ENCODE measurements around the gene ZWILCH.

The ZWILCH gene

DNA sequence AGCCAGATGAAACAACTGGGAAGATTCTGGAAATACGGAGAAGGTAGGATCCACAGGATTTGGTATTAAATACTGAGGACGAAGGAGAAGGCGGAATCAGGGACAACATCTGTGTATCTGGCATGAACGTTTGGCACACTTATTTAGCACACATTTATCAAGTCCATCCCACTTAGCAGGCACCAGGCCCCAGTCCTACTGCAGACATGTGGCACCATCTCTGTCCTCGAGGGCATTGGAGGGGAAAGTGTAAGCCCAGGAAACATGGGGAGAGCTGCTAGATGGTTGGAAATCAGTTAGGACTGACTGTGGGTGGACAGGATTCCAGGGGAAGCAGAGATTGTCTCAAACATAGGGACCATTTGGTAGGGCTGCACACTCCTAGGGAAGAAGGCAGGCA lies 89.7 kb downstream of the ZWILCH start:
- H3K4me1 ChIP-seq (ENCODE audit: insufficient read depth, low read length), result no peaks in the 10 kb centered on the region
- TF ChIP-seq, protein P1, sequence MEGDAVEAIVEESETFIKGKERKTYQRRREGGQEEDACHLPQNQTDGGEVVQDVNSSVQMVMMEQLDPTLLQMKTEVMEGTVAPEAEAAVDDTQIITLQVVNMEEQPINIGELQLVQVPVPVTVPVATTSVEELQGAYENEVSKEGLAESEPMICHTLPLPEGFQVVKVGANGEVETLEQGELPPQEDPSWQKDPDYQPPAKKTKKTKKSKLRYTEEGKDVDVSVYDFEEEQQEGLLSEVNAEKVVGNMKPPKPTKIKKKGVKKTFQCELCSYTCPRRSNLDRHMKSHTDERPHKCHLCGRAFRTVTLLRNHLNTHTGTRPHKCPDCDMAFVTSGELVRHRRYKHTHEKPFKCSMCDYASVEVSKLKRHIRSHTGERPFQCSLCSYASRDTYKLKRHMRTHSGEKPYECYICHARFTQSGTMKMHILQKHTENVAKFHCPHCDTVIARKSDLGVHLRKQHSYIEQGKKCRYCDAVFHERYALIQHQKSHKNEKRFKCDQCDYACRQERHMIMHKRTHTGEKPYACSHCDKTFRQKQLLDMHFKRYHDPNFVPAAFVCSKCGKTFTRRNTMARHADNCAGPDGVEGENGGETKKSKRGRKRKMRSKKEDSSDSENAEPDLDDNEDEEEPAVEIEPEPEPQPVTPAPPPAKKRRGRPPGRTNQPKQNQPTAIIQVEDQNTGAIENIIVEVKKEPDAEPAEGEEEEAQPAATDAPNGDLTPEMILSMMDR (IDR thresholded peaks at IDR 0.05; ENCODE audit: borderline replicate concordance, extremely low read depth, low read length, poor library complexity, severe bottlenecking), result no peak
- no peak for TF ChIP-seq EZH2 (IDR thresholded peaks at IDR 0.05; ENCODE audit: borderline replicate concordance, low read depth, low read length, severe bottlenecking)
- no peak for ATAC-seq (ENCODE audit: insufficient read depth, low read depth)
- H3K79me2 ChIP-seq (ENCODE audit: insufficient read depth, low read length), result no peaks in the 10 kb centered on the region
- H2AFZ ChIP-seq (ENCODE audit: low read depth, low read length), result no peak overlapping the region
- H3K9ac ChIP-seq (ENCODE audit: low read depth, low read length), result no peak overlapping the region
- DNase-seq, result no peak
- no peak overlapping the region for H3K4me2 ChIP-seq (ENCODE audit: insufficient read depth, low read length)
- no peaks in the 10 kb centered on the region for H3K27me3 ChIP-seq (ENCODE audit: insufficient read depth, low read length, poor library complexity)
- no peak overlapping the region for H3K27ac ChIP-seq (ENCODE audit: low read length)
- H3K9me3 ChIP-seq (ENCODE audit: insufficient read depth, low read length, severe bottlenecking), result no peaks in the 10 kb centered on the region
- no peaks in the 10 kb centered on the region for H3K36me3 ChIP-seq (ENCODE audit: insufficient read depth, low read length)
- no peak overlapping the region for H3K4me3 ChIP-seq (ENCODE audit: low read depth in 1 of 2, low read length in 2 of 2)
- H4K20me1 ChIP-seq (ENCODE audit: insufficient read depth, low read length), result no peaks in the 10 kb centered on the region

DNA sequence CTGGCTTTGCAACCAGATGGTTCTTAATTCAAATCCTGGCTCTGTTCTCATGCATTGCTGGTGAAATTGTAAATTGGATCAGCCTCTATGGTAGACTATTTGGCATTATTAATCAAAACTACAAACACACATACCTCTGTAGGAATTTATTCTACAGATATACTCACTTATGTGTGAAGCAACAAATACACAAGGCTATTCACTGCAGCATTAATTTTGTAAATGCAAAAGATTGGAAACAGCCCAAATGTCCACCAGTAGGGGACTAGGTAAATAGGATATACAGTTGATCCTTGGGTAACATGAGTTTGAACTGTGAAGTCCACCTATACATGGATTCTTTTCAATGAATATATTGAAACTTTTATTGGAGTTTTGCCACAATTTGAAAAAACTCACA lies 90.2 kb downstream of the ZWILCH start:
- H3K4me3 ChIP-seq (ENCODE audit: low read depth in 1 of 2, low read length in 2 of 2), result no peak overlapping the region
- H4K20me1 ChIP-seq (ENCODE audit: insufficient read depth, low read length), result no peaks in the 10 kb centered on the region
- no peaks in the 10 kb centered on the region for H3K36me3 ChIP-seq (ENCODE audit: insufficient read depth, low read length)
- no peaks in the 10 kb centered on the region for H3K4me1 ChIP-seq (ENCODE audit: insufficient read depth, low read length)
- no peak overlapping the region for H3K4me2 ChIP-seq (ENCODE audit: insufficient read depth, low read length)
- DNase-seq (no peak), ATAC-seq (ENCODE audit: insufficient read depth, low read depth) (no peak)
- TF ChIP-seq EZH2 (IDR thresholded peaks at IDR 0.05; ENCODE audit: borderline replicate concordance, low read depth, low read length, severe bottlenecking), result no peak
- TF ChIP-seq, protein P1 (IDR thresholded peaks at IDR 0.05; ENCODE audit: borderline replicate concordance, extremely low read depth, low read length, poor library complexity, severe bottlenecking), result no peak
- no peak overlapping the region for H3K27ac ChIP-seq (ENCODE audit: low read length)
- no peak overlapping the region for H2AFZ ChIP-seq (ENCODE audit: low read depth, low read length)
- H3K9ac ChIP-seq (ENCODE audit: low read depth, low read length), result no peak overlapping the region
- H3K79me2 ChIP-seq (ENCODE audit: insufficient read depth, low read length), result no peaks in the 10 kb centered on the region
- no peaks in the 10 kb centered on the region for H3K27me3 ChIP-seq (ENCODE audit: insufficient read depth, low read length, poor library complexity)
- H3K9me3 ChIP-seq (ENCODE audit: insufficient read depth, low read length, severe bottlenecking), result no peaks in the 10 kb centered on the region

DNA sequence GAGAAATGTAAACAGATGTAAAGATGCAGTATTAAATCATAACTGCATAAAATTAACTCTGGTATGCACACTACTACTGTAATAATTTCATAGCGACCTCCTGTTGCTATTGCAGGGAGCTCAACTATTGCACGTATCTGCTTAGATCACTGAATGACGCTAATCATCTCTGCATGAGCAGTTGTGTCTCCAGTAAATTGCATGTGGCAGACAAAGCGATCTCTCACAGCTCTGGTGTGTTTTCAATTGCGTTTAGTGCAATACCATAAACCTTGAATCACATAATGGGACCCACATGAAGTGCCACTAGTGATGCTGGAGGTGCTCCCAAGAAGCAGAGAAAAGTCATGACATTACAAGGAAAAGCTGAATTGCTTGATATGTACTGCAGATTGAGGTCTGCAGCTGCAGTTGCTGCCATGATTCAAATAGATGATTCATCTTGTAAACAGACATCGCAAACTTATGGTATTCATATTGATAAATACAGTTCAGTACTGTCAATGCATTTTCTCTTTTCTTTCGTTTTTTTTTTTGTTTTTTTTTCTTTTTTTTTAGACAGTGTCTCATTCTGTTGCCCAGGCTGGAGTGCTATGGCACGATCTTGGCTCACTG lies 90.9 kb downstream of the ZWILCH start:
- H3K9ac ChIP-seq (ENCODE audit: low read depth, low read length), result no peak overlapping the region
- H3K4me3 ChIP-seq (ENCODE audit: low read depth in 1 of 2, low read length in 2 of 2), result no peak overlapping the region
- no peak for ATAC-seq (ENCODE audit: insufficient read depth, low read depth)
- H3K79me2 ChIP-seq (ENCODE audit: insufficient read depth, low read length), result no peaks in the 10 kb centered on the region
- no peak for DNase-seq
- H3K9me3 ChIP-seq (ENCODE audit: insufficient read depth, low read length, severe bottlenecking), result no peaks in the 10 kb centered on the region
- TF ChIP-seq EZH2 (IDR thresholded peaks at IDR 0.05; ENCODE audit: borderline replicate concordance, low read depth, low read length, severe bottlenecking), result no peak
- TF ChIP-seq, protein P1 (IDR thresholded peaks at IDR 0.05; ENCODE audit: borderline replicate concordance, extremely low read depth, low read length, poor library complexity, severe bottlenecking), result no peak
- no peaks in the 10 kb centered on the region for H3K4me1 ChIP-seq (ENCODE audit: insufficient read depth, low read length)
- H4K20me1 ChIP-seq (ENCODE audit: insufficient read depth, low read length), result no peaks in the 10 kb centered on the region
- no peak overlapping the region for H3K4me2 ChIP-seq (ENCODE audit: insufficient read depth, low read length)
- no peaks in the 10 kb centered on the region for H3K36me3 ChIP-seq (ENCODE audit: insufficient read depth, low read length)
- no peak overlapping the region for H3K27ac ChIP-seq (ENCODE audit: low read length)
- no peaks in the 10 kb centered on the region for H3K27me3 ChIP-seq (ENCODE audit: insufficient read depth, low read length, poor library complexity)
- H2AFZ ChIP-seq (ENCODE audit: low read depth, low read length), result no peak overlapping the region
